Measurements from ENCODE around the gene BBOX1.
"Not testable (repeated sequence)": the region's sequence is repeated elsewhere in the genome, so short reads cannot be mapped to it uniquely, and the experiment has no call there.

BBOX1 gene

GRCh38 chr11:27040302-27041115 is at the start of gene BBOX1:
Gene BBOX1 (plus strand): TSS chr11:27040815. CDS start chr11:27055431, 14,616 bp downstream.
- TF ChIP-seq CTCF (conservative IDR thresholded peaks at IDR 0.05), result no peak
- no peak within 1 kb of the TSS for H3K27ac ChIP-seq

- TF ChIP-seq CTCF (conservative IDR thresholded peaks at IDR 0.05), result no peak
- H3K27ac ChIP-seq, result no peak overlapping the region
Measured at GRCh38 chr11:26992031-26992541, 48.5 kb upstream of the BBOX1 start.

- no peak within 1 kb of the TSS for H3K27ac ChIP-seq
- no peak for TF ChIP-seq CTCF (conservative IDR thresholded peaks at IDR 0.05)
Measured at GRCh38 chr11:26993965-26994457, 46.6 kb upstream of the BBOX1 start, which contains the start of gene FIBIN. Gene FIBIN (plus strand): TSS chr11:26994112. CDS start chr11:26994527, 415 bp downstream.

- TF ChIP-seq CTCF (conservative IDR thresholded peaks at IDR 0.05), result no peak
- H3K27ac ChIP-seq, result no peak overlapping the region
Measured at GRCh38 chr11:26994631-26995095, 46.0 kb upstream of the BBOX1 start.

GRCh38 chr11:26995701-26996460 is 44.7 kb upstream of the BBOX1 start:
- TF ChIP-seq CTCF (conservative IDR thresholded peaks at IDR 0.05), result no peak

GRCh38 chr11:26997378-26997777 is 43.2 kb upstream of the BBOX1 start:
- H3K27ac ChIP-seq, result no peak overlapping the region
- TF ChIP-seq CTCF (conservative IDR thresholded peaks at IDR 0.05), result no peak

More at GRCh38 chr11:26995701-26996460, 44.7 kb upstream of the BBOX1 start:
- H3K27ac ChIP-seq, result no peak overlapping the region

- H3K27ac ChIP-seq, result not testable (repeated sequence)
Measured at GRCh38 chr11:27001136-27001730, 39.4 kb upstream of the BBOX1 start.
